NCI-H146 treated with DMSO at 0.1 percent for 48 hours (cell line): Measurements from ENCODE around the gene PTPN11.
"Not testable (repeated sequence)": the region's sequence is repeated elsewhere in the genome, so short reads cannot be mapped to it uniquely, and the experiment has no call there.

ENCODE experiments used
- DNase-seq: peaks from one replicate; lab custom pipeline; 2025; ENCODE audit not compliant: unreplicated experiment; lab: John Stamatoyannopoulos, UW

PTPN11 gene

DNA sequence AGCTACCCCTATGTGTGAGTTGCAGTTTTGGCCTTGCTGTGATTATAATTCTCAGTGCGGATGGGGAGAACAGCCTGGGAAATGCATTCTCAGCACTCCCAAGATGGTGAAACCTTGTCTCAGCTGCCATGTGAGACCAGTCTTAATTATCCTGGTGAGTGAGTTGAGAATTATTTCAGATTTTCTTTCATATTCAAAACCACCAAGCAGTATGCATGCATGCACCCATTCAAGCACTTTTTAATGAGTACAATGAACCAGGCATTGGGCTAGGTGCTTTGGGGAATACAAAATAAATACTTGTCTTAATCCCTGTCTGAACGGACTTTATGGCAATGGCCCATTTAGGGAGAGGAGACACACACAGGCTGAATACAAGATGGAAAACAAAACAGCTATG, 94.7 kb downstream of the PTPN11 start:
- no peak for DNase-seq

DNA sequence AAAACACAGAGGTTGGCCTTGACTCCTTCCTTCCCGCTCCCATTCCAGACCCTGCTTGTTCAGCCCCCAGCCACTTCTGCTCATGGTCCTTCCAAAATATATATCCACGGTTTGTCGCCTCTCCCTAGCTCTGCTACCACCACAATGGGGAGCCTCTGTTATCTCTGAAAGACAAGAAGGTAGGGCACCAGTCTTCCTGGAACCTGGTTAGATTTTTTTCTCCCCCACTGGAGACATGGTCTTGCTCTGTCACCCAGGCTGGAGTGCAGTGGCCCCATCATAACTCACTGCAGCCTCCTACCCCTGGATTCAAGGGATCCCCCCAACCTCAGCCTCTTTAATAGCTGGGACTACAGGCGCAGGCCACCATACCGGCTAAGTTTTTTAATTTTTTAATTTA, 95.7 kb downstream of the PTPN11 start:
- no peak for DNase-seq

DNA sequence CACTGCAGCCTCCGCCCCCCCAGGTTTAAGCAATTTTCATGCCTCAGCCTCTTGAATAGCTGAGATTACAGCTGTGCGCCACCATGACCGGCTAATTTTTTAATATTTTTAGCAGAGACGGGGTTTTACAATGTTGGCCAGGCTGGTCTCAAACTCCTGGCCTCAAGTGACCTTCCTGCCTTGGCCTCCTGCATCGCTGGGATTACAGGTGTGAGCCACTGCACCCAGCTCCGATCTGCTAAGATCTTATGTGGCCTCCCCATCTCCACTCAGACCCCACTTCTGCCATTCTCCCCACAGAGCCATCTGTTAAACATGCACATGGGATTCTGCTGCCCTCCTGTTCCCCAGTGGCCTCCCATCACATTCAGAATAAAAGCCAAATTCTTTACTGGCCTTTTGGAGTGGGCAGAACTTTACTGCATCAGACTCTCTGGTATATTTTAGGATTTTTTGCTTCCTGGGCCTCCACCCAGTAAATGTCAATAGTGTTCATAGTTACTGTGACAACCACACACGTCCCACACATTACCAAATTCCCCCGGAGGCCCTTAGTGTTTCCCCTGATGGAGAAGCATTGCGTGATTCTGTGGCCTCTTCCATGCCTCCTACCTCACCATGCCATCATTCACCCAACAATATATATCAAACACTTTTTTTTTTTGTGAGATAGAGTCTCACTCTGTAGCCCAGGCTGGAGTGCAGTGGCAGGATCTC, 96.3 kb downstream of the PTPN11 start:
- DNase-seq: no peak

DNA sequence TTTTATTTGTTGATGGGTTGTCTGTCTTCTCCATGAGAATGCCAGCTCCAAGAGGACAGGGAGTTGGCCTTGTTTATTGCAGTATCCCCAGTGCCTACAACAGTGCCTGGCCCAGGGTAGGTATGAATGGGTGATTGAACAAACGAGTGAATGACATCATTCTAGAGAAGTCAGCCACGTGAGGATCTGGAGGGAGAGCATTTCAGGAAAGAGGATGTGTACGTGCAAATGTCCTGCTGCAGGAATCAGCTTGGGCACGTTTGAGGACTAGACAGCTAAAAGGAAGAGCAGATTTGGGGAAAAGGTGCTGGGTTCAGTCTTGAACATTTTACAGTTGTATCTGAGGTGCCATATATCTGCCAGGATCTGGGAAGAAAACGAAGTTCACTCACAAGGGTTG, 97.1 kb downstream of the PTPN11 start:
- DNase-seq: no peak

DNA sequence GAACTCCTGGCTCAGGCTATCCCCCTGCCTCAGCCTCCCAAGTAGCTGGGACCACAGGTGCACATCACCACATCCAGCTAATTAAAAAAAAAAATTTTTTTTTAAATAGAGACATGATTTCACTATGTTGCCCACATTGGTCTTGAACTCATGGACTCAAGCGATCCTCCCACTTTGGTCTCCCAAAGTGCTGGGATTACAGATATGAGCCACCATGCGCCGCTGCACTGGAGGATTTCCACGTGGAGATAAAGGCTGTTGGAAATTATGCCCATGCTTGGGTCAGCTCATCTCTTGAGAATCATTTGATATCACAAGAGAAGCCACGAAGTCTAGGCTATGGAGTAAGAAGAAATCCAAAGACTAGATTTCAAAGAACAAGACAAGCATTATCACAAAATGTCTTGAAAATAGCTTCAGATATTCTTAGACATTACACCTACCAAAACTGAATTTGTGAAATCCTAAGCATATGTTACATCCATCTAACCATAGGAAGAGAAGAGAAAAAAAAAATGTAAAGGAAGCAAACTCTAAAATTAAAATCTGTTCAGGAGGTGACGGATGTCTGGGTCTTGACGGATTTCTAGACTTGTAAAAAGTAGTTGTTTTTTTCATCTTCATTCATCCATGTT, 99.1 kb downstream of the PTPN11 start:
- DNase-seq: no peak

DNA sequence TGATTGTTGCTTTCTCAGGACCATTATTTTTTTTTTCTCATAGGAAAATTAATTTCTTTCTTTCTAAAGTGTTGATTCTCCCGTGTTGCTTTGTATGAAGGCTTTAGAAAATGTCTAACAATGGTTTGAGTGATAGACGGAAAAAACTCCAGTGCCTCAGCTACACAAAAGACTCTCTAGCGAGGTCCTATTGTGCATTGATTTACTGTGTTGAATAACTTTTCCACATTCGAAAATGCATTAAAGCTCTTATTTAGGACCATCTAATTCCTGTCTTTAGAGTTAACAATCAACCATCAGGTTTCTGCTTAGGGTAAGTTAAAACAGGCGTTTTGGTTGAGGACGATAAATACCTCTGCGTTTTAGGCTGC, 99.6 kb downstream of the PTPN11 start:
- DNase-seq: no peak

DNA sequence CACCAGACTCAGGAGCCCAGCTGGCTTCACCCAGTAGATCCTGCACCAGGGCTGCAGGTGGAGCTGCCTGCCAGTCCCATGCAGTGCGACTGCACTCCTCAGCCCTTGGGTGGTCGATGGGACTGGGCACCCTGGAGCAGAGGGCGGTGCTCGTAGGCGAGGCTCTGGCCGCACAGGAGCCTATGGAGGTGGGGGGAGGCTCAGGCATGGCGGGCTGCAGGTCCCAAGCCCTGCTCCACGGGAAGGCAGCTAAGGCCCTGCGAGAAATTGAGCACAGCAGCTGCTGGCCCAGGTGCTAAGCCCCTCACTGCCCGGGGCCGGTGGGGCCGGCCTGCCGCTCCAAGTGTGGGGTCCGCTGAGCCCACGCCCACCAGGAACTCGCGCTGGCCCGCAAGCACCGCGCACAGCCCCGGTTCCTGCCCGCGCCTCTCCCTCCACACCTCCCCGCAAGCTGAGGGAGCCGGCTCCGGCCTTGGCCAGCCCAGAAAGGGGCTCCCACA, 101.1 kb downstream of the PTPN11 start:
- not testable (repeated sequence) for DNase-seq

DNA sequence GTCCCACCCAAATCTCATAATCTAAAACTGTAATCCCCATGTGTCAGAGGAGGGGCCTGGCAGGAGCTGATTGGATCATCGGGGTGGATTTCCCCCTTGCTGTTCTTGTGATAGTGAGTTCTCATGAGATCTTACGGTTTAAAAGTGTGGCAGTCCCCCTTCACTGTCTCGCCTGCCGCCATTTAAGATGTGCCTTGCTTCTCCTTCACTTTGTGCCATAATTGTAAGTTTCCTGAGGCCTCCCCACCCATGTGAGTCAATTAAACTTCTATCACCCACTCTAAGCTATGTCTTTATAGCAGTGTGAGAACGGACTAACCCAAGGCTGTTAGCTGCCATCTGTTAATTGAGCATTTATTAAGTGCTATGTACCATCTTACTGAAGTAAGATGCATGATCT, 105.1 kb downstream of the PTPN11 start:
- DNase-seq: no peak

DNA sequence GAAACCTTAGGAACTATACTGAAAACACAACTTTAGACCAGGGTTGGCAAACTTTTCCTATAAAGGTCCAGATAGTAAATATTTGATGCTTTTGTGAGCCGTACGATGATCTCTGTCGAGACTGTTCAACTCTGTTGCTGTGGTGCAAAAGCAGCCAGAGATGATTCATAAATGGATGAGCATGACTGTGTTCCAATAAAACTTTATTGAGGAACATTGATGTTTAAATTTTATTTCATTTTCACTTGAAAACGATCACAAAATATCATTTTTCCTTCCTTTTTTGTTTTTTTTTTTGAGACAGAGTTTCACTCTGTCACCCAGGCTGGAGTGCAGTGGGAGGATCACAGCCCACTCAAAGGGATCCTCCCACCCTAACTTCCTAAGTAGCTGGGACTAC, 105.5 kb downstream of the PTPN11 start:
- DNase-seq: no peak

DNA sequence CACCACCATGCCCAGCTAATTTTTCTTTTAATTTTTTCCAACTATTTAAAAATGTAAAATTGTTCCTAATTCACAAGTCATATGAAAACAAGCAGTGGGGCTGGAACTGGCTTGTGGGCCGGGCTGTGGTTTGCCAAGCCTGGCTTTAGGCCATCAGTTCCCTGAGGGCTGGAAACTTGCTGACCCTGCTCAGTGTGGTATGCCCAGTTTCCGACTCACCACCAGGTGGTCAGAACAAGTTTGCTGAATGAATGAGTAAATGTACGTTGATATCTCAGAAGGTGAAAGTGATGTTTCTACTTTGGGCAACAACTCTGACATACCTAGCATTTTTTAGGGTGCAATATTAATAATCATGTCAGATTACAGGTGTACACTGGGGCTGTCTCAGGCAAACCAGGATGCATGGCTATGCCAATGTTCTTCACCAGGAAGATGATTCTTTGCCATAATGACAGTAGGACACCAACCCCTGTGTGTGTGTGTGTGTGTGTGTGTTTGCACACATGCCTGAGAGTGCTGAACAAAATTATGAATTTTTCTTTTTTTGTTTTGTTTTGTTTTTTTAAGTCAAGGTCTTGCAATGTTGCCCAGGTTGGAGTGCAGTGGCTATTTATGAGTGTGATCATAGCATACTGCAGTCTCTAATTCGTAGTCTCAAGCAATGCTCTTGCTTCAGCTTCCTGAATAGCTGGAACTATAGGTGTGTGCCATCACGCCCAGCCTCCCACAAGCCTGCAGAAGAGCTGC, 106.1 kb downstream of the PTPN11 start:
- DNase-seq: no peak

DNA sequence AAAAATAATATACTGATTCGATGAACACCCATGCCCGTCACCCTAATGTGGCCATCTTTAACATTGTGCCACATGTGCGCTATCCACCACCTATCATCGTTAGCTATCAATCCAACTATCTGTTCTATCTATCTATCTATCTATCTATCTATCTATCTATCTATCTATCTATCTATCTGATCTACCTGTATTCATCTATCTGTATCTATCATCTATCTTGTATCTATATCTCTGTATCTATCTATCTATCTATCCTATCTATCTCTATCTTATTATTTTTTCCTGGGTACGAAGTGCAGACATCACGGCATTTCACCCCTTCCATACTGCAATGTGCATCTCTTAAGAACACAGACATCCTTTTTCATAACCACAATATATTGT, 106.7 kb downstream of the PTPN11 start:
- DNase-seq: no peak

DNA sequence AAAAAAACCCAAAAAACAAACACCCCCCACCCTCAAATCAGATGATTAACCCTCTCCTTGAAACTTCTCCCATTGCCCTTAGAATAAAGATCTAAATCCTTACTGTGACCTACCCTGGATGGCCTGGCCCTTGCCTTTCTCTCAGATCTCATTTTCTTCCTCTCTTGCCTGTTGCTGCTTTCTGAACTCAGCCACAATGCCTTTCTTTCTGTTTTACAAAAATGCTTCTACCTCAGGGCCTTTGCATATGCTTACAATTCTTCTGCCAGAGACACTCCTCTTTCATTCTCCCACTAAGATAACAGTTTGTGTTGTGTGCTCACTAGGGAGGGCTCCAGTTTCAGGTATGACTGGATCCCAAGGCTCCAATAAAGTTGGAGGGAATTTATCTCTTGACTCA, 108.3 kb downstream of the PTPN11 start:
- DNase-seq: no peak

DNA sequence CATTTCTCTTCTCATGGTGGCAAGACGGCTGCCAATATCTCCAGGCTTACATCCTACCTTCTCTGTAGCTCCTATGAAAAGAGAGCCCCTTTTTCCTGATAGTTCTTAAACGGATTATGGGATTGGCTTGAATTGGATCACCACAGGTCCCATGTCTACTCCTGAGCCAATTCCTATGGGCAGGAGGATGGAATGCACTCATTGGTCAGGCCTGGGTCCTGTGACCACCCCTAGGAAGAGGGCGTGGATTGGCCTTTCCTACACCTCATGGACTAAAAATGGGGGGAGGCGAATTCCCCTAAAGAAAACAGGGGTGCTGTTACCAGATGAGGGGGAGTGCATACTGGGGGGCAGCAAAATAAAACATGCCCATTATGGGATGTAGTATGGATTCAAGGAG, 108.8 kb downstream of the PTPN11 start:
- no peak for DNase-seq

DNA sequence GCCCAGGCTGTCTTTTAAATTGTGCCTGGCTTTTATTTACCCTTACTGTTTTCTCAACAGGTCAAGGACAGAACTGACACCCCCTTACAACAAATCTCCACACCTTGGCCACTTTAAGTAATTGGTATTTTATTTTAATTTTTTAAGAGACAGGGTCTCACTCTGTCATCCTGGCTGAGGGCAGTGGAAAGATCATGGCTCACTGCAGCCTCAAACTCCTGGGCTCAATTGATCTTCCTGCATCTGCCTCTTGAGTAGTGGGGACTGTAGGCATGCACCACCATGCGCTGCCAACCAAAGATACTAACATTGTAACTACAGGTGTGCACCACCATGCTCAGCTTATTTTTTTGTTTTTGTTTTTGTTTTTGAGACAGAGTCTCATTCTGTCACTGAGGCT, 109.8 kb downstream of the PTPN11 start:
- DNase-seq: no peak

DNA sequence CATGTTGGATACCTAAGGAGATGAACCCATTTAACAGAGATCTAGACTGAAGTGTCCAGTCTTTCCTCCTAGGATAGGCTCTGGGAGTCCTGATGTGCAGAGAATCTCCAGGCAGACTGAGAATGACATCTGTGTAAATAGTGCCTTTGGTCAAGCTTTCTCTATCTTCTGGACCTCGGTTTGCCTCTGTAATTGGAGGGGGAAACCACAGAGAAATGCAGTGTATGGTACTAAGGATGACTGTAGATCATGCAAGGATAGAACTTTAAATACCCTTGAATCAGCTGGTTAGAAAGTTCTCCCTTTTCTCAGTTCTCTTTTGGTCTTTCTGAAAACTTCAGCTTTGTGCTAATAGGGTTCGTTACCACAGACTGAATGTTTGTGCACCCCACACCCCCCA, 112.2 kb downstream of the PTPN11 start:
- no peak for DNase-seq

DNA sequence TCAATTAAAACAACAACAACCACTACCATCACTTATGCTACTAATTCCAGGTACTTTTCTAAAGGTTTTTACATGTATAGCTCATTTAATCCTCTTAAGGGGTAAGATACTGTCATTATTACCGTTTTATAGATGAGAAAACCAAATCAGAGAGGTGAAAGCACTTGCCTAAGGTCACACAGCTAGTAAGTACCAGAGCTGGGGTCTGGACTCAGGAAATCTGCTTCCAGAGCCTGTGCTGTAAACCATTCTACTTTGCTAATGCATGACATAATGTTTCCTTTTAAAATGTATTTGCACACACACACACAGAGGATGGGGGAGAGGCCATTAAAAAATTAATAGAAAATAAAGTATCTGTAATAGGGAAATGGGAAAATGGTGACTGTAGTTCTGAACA, 113.4 kb downstream of the PTPN11 start:
- DNase-seq: no peak

DNA sequence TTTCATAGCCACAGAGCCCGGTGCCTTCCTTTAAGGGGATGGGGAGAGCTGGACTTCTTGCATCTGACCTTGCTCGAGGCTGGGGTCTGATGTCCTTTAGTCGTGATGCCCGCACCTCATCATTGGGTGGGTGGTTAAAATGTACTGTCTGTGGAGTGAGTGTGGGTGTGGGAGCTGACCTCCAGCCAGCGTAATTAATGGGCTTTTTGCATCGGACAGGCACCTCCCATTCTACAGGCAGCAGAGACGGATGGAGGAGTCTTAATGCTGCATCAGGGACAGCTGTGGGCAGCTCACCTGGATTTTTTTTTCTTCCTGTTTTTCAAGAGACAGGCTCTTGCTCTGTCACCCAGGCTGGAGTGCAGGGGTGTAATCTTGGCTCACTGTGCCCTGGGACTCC, 114.8 kb downstream of the PTPN11 start:
- DNase-seq: no peak

DNA sequence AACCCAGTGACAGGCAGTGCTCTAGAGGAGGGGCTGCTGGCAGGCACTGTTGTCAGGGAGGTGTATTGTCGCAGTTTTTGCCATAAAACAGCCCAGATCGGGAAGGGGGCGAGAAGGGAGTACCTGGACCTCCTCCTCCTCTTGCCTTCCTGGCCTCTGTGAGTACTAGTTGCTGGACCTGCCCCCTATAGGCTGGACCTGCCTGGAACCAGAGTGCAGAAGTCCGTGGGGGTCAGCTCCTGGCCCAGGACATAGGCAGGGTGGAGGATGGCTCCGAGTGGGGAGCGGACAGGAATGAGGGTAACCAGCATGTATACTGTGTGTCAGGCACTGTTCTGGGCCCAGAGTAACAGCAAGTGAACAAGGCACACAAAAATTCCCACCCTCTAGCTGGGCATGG, 116.3 kb downstream of the PTPN11 start:
- no peak for DNase-seq

DNA sequence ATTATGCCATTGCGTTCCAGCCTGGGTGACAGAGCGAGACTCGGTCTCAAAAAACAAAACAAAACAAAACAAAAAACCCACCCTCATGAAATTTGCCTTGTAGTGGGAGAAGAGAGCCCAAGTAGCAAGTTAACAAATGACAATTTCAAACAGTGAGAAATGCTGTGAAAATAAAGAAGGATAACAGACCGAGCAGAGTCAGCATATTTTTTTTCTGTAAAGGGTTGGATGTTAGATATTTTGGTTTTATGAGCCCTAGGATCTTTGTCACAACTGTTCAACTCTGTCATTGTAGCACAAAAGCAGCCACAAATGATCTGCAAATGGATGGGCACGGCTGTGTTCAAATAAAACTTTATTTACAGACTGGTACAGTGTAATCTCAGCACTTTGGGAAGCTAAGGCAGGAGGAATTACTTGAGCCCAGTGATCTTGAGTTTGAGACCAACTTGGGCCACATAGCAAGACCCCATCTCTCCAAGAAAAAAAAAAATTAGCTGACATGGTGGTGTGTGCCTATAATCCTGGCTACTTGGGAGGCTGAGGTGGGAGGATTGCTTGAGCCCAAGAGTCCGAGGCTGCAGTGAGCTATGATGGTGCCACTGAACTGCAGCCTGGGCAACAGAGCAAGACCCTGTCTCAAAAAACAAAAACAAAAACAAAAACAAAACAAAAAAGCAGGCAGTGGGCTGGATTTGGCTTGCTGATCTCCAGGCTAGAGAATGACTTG, 117.1 kb downstream of the PTPN11 start:
- DNase-seq: no peak

DNA sequence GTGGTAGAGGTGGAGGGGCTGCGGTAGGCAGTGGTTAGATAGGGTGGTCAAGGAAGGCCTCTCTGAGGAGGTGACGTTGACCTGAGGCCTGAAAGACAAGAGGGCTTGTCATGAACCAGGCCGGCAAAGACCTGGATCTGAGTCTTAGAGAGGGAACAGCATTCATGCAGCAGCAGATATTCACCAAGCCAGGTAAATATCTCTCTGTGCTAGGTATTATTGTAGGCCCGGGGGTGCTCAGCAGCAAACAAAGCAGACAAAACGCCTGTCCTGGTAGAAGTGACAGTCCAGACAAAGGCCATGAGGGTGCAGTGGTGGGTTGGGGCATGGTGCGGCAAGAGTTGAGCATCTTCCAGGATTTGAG, 117.6 kb downstream of the PTPN11 start:
- no peak for DNase-seq

DNA sequence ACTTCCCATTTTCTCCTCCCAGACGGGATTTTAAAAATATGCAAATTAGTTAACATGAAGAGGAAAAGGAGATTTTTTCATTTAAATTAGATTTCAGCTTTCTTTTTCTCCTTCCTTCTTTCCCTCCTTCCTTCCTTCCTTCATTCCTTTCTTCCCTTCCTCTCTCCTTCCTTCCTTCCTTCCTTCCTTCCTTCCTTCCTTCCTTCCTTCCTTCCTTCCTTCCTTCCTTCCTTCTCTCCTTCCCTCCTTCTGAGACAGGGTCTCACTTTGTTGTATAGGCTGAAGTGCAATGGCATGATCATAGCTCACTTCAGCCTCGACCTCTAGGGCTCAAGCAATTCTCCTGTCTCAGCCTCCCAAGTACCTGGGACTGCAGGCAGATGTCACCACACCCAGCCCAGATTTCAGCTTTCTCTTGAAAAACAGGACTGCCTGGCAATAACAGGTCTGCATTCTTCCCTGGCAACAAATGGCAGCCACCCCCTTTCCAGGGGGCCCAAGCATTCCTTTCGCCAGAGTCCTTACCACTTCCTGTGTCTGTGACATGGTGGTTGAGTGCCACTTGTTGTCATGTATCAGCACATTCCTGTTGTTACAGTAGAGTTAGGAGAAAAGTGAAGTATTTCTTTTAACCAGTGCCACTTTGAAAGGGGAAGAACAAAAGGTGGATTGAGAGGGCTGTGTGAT, 119.1 kb downstream of the PTPN11 start:
- no peak for DNase-seq
